Measurements from ENCODE around the gene FAM25C. TPM values are rescaled to one million over a fixed set of nuclear protein-coding genes. Genes with fewer than 3 reads are reported as not detected.

Gene FAM25C
- total RNA-seq, 6 experiments from 2014 or later: not detected

Other genes starting within 250 kb of the FAM25C start
- 1 to 10 TPM in 4 of 6 experiments, under 1 TPM in 2; 0.33 to 2.4 (median 1.9) TPM for gene SYT15B, start 236.2 kb downstream of the FAM25C start, total RNA-seq (2021; fragmentation: NEBNext Ultra II Directional; extraction: Animal tissue kit (Norgen Biotek cat#: 25700))
- under 1 TPM in 2 of 6 experiments, not detected in 4; 0.20 to 0.36 TPM for gene NPY4R2, start 81.1 kb downstream of the FAM25C start, total RNA-seq (2021; fragmentation: NEBNext Ultra II Directional; extraction: Animal tissue kit (Norgen Biotek cat#: 25700))